NB4 (cell line): ENCODE results near the gene RPS25.

Experiments
- CTCF ChIP-seq: IDR thresholded peaks from one replicate; pipeline ENCODE4 v1.5.1; 2012; ENCODE audit warnings: low read depth, low read length
- POLR2A ChIP-seq: IDR thresholded peaks from 2 replicates; pipeline ENCODE4 v1.6.1; 2011; ENCODE audit warnings: mild to moderate bottlenecking; ENCODE audit not compliant: insufficient read length; ENCODE audit errors: extremely low read depth

GRCh38 chr11:119029069-119029339 is 10.9 kb upstream of the RPS25 start:
- TF ChIP-seq CTCF (no peak), POLR2A (no peak)
